IMR-90 (cell line): Measurements from ENCODE around the gene EVL. TPM values are rescaled to one million over a fixed set of nuclear protein-coding genes. Genes with fewer than 3 reads are reported as not detected.

Source experiments
- ATAC-seq: fragments of 200-7000 bp; cut with Tn5 transposase; 2 replicates; pipeline ENCODE4 v1.9.1; 2020; ENCODE audit warnings: low read depth, mild to moderate bottlenecking, moderate library complexity
- BruUV-seq: library from RNA; stranded (reverse); fragments of 400-500 nt; replicated peaks from 2 replicates; lab custom pipeline; 2021; lab: Mats Ljungman, UMichigan
- CTCF ChIA-PET: fragments of 300-600 bp; formaldehyde crosslinking; extraction: SDS; loops from one replicate; lab custom pipeline; 2021; ENCODE audit warnings: antibody characterized with exemption; lab: Yijun Ruan, JAX
- POLR2A ChIA-PET: fragments of 300-600 bp; sonication (Branson Sonifier 250); formaldehyde crosslinking; loops from one replicate; lab custom pipeline; 2022; ENCODE audit warnings: antibody characterized with exemption; ENCODE audit not compliant: unreplicated experiment; lab: Charles Lee
- DNase-seq: peaks from one replicate; pipeline ENCODE4 v3.0.0; 2013
- H2AFZ ChIP-seq: replicated peaks from 2 replicates; pipeline ENCODE3; 2013; ENCODE audit warnings: low read length, mild to moderate bottlenecking; ENCODE audit not compliant: poor library complexity
- H2AK5ac ChIP-seq: 2 replicates; pipeline ENCODE4 v1.6.1; 2013; ENCODE audit warnings: low read depth, low read length, inconsistent platforms
- H2AK9ac ChIP-seq: replicated peaks from 2 replicates; pipeline ENCODE3; 2013; ENCODE audit warnings: mild to moderate bottlenecking, low read depth, low read length, moderate library complexity; ENCODE audit not compliant: poor library complexity
- H2BK120ac ChIP-seq: 2 replicates; pipeline ENCODE4 v1.6.1; 2013; ENCODE audit warnings: low read depth, low read length, inconsistent platforms
- H2BK15ac ChIP-seq: 3 replicates; pipeline ENCODE4 v1.6.1; 2013; ENCODE audit warnings: low read depth, low read length, inconsistent platforms
- H2BK20ac ChIP-seq: 2 replicates; pipeline ENCODE4 v1.6.1; 2013; ENCODE audit warnings: low read depth, mild to moderate bottlenecking, inconsistent platforms, low read length, moderate library complexity
- H2BK5ac ChIP-seq: 2 replicates; pipeline ENCODE4 v1.6.1; 2013; ENCODE audit warnings: mild to moderate bottlenecking, low read depth, low read length, inconsistent platforms; ENCODE audit not compliant: poor library complexity, severe bottlenecking
- H3K14ac ChIP-seq: replicated peaks from 2 replicates; pipeline ENCODE4 v1.6.1; 2013; ENCODE audit warnings: low read depth, low read length, inconsistent platforms
- H3K18ac ChIP-seq: 2 replicates; pipeline ENCODE4 v1.6.1; 2013; ENCODE audit warnings: low read depth, low read length, control low read depth
- H3K23ac ChIP-seq: 2 replicates; pipeline ENCODE4 v1.6.1; 2013; ENCODE audit warnings: low read depth, low read length, inconsistent platforms
- H3K27ac ChIP-seq: 2 replicates; pipeline ENCODE4 v1.5.1; 2013; ENCODE audit warnings: mild to moderate bottlenecking, control low read depth, low read length; ENCODE audit not compliant: insufficient read depth
- H3K27me3 ChIP-seq: 2 replicates; pipeline ENCODE4 v1.6.1; 2013; ENCODE audit warnings: low read length; ENCODE audit not compliant: control insufficient read depth, insufficient read depth
- H3K36me3 ChIP-seq: 2 replicates; pipeline ENCODE4 v1.6.1; 2013; ENCODE audit warnings: low read length, mixed read lengths; ENCODE audit not compliant: control insufficient read depth, insufficient read depth
- H3K4ac ChIP-seq: 2 replicates; pipeline ENCODE4 v1.6.1; 2013; ENCODE audit warnings: low read depth, low read length, inconsistent platforms
- H3K4me1 ChIP-seq: 2 replicates; pipeline ENCODE4 v1.6.1; 2013; ENCODE audit warnings: low read length, mixed read lengths; ENCODE audit not compliant: control insufficient read depth, insufficient read depth
- H3K4me2 ChIP-seq: 2 replicates; pipeline ENCODE4 v1.6.1; 2013; ENCODE audit warnings: low read depth, mild to moderate bottlenecking, control low read depth, low read length, moderate library complexity
- H3K4me3 ChIP-seq: 2 replicates; pipeline ENCODE4 v1.5.1; 2013; ENCODE audit warnings: low read depth, mild to moderate bottlenecking, control low read depth, low read length, moderate library complexity; ENCODE audit not compliant: insufficient read depth
- H3K56ac ChIP-seq: 2 replicates; pipeline ENCODE4 v1.6.1; 2013; ENCODE audit warnings: low read length, inconsistent platforms; ENCODE audit not compliant: insufficient read depth; ENCODE audit errors: extremely low read depth
- H3K79me1 ChIP-seq, 2 experiments: 2 replicates each; pipeline ENCODE4 v1.6.1; 2013; ENCODE audit warnings: low read length in 2 of 2, inconsistent platforms in 1 of 2, low read depth in 1 of 2
- H3K9ac ChIP-seq: 2 replicates; pipeline ENCODE4 v1.6.1; 2013; ENCODE audit warnings: low read depth, low read length, control low read depth
- H3K9me1 ChIP-seq: 2 replicates; pipeline ENCODE4 v1.6.1; 2013; ENCODE audit warnings: low read length, inconsistent platforms; ENCODE audit not compliant: insufficient read depth
- H3K9me3 ChIP-seq: 2 replicates; pipeline ENCODE4 v1.6.1; 2013; ENCODE audit warnings: low read length; ENCODE audit not compliant: control insufficient read depth, insufficient read depth
- H4K20me1 ChIP-seq: 2 replicates; pipeline ENCODE4 v1.6.1; 2013; ENCODE audit warnings: low read length, inconsistent platforms; ENCODE audit not compliant: insufficient read depth
- H4K5ac ChIP-seq: 2 replicates; pipeline ENCODE4 v1.6.1; 2013; ENCODE audit warnings: mild to moderate bottlenecking, low read depth, low read length, control low read depth
- H4K8ac ChIP-seq, 2 experiments: 2 replicates each; pipeline ENCODE4 v1.6.1; 2013; ENCODE audit warnings: low read depth in 2 of 2, low read length in 2 of 2, control low read depth in 1 of 2, inconsistent platforms in 1 of 2
- H4K91ac ChIP-seq: 2 replicates; pipeline ENCODE4 v1.6.1; 2013; ENCODE audit warnings: low read depth, low read length, inconsistent platforms; ENCODE audit not compliant: insufficient read depth
- CHD1 ChIP-seq: IDR thresholded peaks from 2 replicates; pipeline ENCODE4 v1.6.1; 2012; ENCODE audit warnings: low read depth, low read length, improper control_type of control experiment
- MAFK ChIP-seq: IDR thresholded peaks from 2 replicates; pipeline ENCODE4 v1.6.1; 2012; ENCODE audit warnings: low read depth, low read length, improper control_type of control experiment
- RFX5 ChIP-seq: IDR thresholded peaks from 2 replicates; pipeline ENCODE4 v1.8.0; 2012; ENCODE audit warnings: low read depth, mild to moderate bottlenecking, low read length, moderate library complexity
- WGBS, 2 experiments: methylation state at CpG; one replicate each; pipeline versions ENCODE4 v1.1.5 to v1.1.7; 2013; ENCODE audit warnings: missing lambda C conversion rate in 2 of 2; ENCODE audit not compliant: insufficient read length in 1 of 2; ENCODE audit errors: extremely low coverage in 2 of 2; 5-methylcytosine and 5-hydroxymethylcytosine counted together
- dilution Hi-C: fragments of 300-500 bp; cut with HindIII; formaldehyde crosslinking; loops from one replicate; pipeline ENCODE4 v1.14.3; 2018; ENCODE audit warnings: low sequenced_read_pairs; ENCODE audit not compliant: unreplicated experiment
- in situ Hi-C: fragments of 300-500 bp; cut with MboI; formaldehyde crosslinking; loops from 3 replicates; pipeline ENCODE4 v1.14.3; 2019; ENCODE audit warnings: low sequenced_read_pairs, inconsistent platforms, mixed read lengths
- intact Hi-C: fragments of 100-400 bp; cut with micrococcal nuclease; formaldehyde crosslinking; loops from 2 replicates; pipeline ENCODE4 v1.10.0; 2022
- polyA plus RNA-seq, 3 experiments: library from polyadenylated mRNA; depleted of rRNA; stranded (reverse); fragments of >200 nt; gene quantifications; 2 replicates each; pipeline ENCODE4 v1.2.3, GENCODE V29; 2012; ENCODE audit warnings: low replicate concordance in 1 of 3
- total RNA-seq: library from RNA; depleted of rRNA; stranded (reverse); fragments of >200 nt; gene quantifications from 2 replicates; pipeline ENCODE4 v1.2.3, GENCODE V29; 2012
- TF ChIP-seq, protein P1 (sequence below): fragments of 150-350 bp; IDR thresholded peaks from 2 replicates; pipeline ENCODE4 v1.6.1; 2017; ENCODE audit warnings: mild to moderate bottlenecking, antibody characterized with exemption, low read length, low read depth
- TF ChIP-seq, protein P2 (sequence below): conservative IDR thresholded peaks from 2 replicates; pipeline ENCODE4 v1.5.1; 2012; ENCODE audit warnings: mild to moderate bottlenecking, low read depth, low read length, improper control_type of control experiment

The EVL gene
- total and polyA plus RNA-seq, 2 of the 4 experiments (the other 2 are of a cell fraction) = 7.2 to 36.5 TPM

DNA sequence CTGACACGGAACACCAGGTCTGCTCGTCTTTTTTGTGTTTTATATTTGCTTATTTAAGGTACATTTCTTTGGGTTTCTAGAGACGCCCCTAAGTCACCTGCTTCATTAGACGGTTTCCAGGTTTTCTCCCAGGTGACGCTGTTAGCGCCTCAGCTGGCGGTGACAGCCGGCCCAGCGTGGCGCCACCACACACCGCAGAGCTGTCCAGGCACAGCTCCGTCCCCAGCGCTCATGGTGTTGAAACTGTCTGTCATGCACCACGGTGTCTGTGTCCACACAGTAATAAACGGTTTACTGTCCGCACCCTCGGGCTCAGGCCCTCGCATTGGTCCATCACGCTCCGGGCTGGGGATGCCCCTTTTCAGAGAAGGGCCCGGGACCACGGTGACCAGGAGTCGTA lies 78.7 kb downstream of the EVL start:
- Histone ChIP-seq H3K4me3 (no peak overlapping the region), H3K4me1 (no peaks in the 10 kb centered on the region), H3K36me3 (peaks cover 5% of the 10 kb centered on the region; the same call in 1 of the 2 replicates), H2BK15ac (no peak overlapping the region), H2AK9ac (no peak overlapping the region), H2AK5ac (no peak overlapping the region), H3K9me3 (no peaks in the 10 kb centered on the region), H4K8ac (no peak overlapping the region), H3K23ac (no peak overlapping the region), H2AFZ (no peak overlapping the region), H4K20me1 (no peaks in the 10 kb centered on the region), H2BK20ac (no peak overlapping the region), H2BK5ac (no peak overlapping the region), H3K4ac (no peak overlapping the region), H4K91ac (no peak overlapping the region), H3K18ac (no peak overlapping the region), H2BK120ac (no peak overlapping the region), H3K14ac (no peak overlapping the region), H4K5ac (no peak overlapping the region), H3K56ac (no peak overlapping the region), H3K27me3 (no peaks in the 10 kb centered on the region), H3K79me1 (no peaks in the 10 kb centered on the region), H3K27ac (no peak overlapping the region), H3K9me1 (no peaks in the 10 kb centered on the region), H3K4me2 (no peak overlapping the region), H3K9ac (no peak overlapping the region)
- WGBS, 2 experiments = 96% methylated on average over 19 of the region's 23 CpGs; no CpG with 5 or more reads in 1 of the 2 experiments
- dilution Hi-C loops = no loop called here
- DNase-seq (no peak), ATAC-seq (no peak)
- intact Hi-C loops = no loop called here
- in situ Hi-C loops = no loop called here
- POLR2A ChIA-PET = no interaction called here
- no TSS peak for BruUV-seq
- CTCF ChIA-PET = no interaction called here
- no peak for TF ChIP-seq CHD1
- no peak for TF ChIP-seq RFX5
- TF ChIP-seq, protein P1, sequence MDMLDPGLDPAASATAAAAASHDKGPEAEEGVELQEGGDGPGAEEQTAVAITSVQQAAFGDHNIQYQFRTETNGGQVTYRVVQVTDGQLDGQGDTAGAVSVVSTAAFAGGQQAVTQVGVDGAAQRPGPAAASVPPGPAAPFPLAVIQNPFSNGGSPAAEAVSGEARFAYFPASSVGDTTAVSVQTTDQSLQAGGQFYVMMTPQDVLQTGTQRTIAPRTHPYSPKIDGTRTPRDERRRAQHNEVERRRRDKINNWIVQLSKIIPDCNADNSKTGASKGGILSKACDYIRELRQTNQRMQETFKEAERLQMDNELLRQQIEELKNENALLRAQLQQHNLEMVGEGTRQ = no peak
- no peak for TF ChIP-seq MAFK
- TF ChIP-seq, protein P2, sequence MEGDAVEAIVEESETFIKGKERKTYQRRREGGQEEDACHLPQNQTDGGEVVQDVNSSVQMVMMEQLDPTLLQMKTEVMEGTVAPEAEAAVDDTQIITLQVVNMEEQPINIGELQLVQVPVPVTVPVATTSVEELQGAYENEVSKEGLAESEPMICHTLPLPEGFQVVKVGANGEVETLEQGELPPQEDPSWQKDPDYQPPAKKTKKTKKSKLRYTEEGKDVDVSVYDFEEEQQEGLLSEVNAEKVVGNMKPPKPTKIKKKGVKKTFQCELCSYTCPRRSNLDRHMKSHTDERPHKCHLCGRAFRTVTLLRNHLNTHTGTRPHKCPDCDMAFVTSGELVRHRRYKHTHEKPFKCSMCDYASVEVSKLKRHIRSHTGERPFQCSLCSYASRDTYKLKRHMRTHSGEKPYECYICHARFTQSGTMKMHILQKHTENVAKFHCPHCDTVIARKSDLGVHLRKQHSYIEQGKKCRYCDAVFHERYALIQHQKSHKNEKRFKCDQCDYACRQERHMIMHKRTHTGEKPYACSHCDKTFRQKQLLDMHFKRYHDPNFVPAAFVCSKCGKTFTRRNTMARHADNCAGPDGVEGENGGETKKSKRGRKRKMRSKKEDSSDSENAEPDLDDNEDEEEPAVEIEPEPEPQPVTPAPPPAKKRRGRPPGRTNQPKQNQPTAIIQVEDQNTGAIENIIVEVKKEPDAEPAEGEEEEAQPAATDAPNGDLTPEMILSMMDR = no peak
